Muscle of back (tissue), 13 donors: Measurements from ENCODE around the gene PRPSAP1. TPM values are rescaled to one million over a fixed set of nuclear protein-coding genes. Genes with fewer than 3 reads are reported as not detected.

Experiments used
- DNase-seq, 3 donors: peaks; one replicate each; pipeline versions ENCODE4 v3.0.0 to v3.0.0-alpha.2; 2013
- long read RNA-seq, 9 donors: transcript quantifications; one replicate each; lab custom pipeline, GENCODE V29; 2026
- polyA plus RNA-seq, 10 donors: library from polyadenylated mRNA; unstranded; fragments of 120-200 nt; gene quantifications; one replicate each; pipeline ENCODE4 v1.2.1, GENCODE V29; 2013; ENCODE audit not compliant: insufficient read length in 10 of 10

PRPSAP1 gene, protein sequence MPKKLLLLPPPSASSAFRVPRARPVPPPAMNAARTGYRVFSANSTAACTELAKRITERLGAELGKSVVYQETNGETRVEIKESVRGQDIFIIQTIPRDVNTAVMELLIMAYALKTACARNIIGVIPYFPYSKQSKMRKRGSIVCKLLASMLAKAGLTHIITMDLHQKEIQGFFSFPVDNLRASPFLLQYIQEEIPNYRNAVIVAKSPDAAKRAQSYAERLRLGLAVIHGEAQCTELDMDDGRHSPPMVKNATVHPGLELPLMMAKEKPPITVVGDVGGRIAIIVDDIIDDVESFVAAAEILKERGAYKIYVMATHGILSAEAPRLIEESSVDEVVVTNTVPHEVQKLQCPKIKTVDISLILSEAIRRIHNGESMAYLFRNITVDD
- polyA plus RNA-seq: 10 to 100 TPM; 29.0 to 51.6 (median 36.0) TPM
- long read RNA-seq, donor 1, transcript PRPSAP1-206 (10 exons, 3,660 nt): major isoform, 10 of 11 reads
- long read RNA-seq, donor 1, partial matches to known transcripts: 0 of 11 reads
- long read RNA-seq, donor 1, other reads (novel, unspliced or antisense): 0 of 11 reads
- long read RNA-seq, donor 2, partial matches to known transcripts: 0 of 4 reads
- long read RNA-seq, donor 2, other reads (novel, unspliced or antisense): 0 of 4 reads
- long read RNA-seq, donor 3: 0 reads
- long read RNA-seq, donor 4, partial matches to known transcripts: 0 of 4 reads
- long read RNA-seq, donor 4, other reads (novel, unspliced or antisense): 0 of 4 reads
- long read RNA-seq, donor 5, transcript PRPSAP1-206 (10 exons, 3,660 nt): major isoform, 7 of 8 reads
- long read RNA-seq, donor 5, partial matches to known transcripts: 0 of 8 reads
- long read RNA-seq, donor 5, other reads (novel, unspliced or antisense): 0 of 8 reads
- long read RNA-seq, donor 6, transcript PRPSAP1-206 (10 exons, 3,660 nt): major isoform, 5 of 5 reads
- long read RNA-seq, donor 6, partial matches to known transcripts: 0 of 5 reads
- long read RNA-seq, donor 6, other reads (novel, unspliced or antisense): 0 of 5 reads
- long read RNA-seq, donor 7, transcript PRPSAP1-206 (10 exons, 3,660 nt): major isoform, 6 of 9 reads
- long read RNA-seq, donor 7, partial matches to known transcripts: 0 of 9 reads
- long read RNA-seq, donor 7, other reads (novel, unspliced or antisense): 0 of 9 reads
- long read RNA-seq, donor 8, partial matches to known transcripts: 0 of 4 reads
- long read RNA-seq, donor 8, other reads (novel, unspliced or antisense): 0 of 4 reads
- long read RNA-seq, donor 9, partial matches to known transcripts: 0 of 1 reads
- long read RNA-seq, donor 9, other reads (novel, unspliced or antisense): 0 of 1 reads

DNA sequence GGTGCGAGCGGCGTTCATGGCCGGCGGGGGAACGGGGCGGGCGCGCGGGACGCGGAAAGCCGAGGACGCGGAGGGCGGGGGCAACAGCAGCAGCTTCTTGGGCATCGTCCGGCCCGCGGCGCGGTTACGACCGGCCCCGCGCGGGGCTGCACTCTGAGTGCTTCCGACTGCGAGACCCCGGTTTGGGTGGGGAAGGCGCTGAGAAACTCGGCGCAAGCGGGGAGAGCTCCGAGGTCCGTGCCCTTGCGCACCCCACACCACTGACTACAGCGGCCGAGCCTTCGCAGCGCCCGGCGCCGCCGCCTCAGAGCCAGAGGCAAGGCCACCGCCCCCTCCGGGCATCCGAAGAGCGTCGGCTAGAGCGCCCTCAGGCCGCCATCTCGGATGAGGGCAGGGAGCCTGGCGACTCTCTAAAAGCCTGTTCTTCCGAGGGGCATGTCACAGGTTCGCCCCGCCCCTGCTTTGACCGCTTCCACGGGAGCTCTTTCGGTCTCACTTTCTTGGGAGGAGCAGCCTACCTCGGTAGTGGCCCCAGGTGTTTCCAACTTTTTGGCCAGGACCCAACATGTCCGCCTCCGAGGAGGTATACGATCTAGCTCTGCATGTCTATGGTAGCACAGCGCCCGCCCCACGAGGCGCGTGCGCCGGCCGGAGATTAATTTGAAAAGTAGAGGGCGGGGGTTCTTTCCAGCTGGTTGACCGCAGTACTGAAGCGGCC, at the start of gene PRPSAP1:
Gene PRPSAP1 (minus strand): TSS at position 318 of the 718 bp plus-strand sequence. CDS start 213 bp downstream, at position 105.
- peak; percentile 91 to 99 (median 93) for DNase-seq

DNA sequence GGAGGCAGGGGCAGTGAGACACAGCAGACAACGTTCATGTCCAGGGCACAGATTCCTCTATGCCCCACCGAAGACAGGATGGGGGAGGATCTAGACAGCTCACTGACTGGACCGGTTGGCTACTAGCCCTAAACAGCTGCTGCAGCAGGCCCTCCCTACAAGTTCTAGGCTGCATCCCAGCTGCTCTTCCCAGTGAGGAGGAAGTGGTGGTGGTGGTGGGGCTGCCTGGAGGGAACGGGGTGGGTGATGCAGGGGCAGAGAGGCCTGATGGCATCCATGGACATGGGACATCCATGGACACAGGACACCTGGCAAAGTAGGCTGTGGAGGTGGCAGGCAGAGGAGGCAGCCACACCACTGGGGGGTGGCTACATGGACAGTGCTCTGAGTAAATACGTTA, 49.0 kb upstream of the PRPSAP1 start:
- DNase-seq: no peak

DNA sequence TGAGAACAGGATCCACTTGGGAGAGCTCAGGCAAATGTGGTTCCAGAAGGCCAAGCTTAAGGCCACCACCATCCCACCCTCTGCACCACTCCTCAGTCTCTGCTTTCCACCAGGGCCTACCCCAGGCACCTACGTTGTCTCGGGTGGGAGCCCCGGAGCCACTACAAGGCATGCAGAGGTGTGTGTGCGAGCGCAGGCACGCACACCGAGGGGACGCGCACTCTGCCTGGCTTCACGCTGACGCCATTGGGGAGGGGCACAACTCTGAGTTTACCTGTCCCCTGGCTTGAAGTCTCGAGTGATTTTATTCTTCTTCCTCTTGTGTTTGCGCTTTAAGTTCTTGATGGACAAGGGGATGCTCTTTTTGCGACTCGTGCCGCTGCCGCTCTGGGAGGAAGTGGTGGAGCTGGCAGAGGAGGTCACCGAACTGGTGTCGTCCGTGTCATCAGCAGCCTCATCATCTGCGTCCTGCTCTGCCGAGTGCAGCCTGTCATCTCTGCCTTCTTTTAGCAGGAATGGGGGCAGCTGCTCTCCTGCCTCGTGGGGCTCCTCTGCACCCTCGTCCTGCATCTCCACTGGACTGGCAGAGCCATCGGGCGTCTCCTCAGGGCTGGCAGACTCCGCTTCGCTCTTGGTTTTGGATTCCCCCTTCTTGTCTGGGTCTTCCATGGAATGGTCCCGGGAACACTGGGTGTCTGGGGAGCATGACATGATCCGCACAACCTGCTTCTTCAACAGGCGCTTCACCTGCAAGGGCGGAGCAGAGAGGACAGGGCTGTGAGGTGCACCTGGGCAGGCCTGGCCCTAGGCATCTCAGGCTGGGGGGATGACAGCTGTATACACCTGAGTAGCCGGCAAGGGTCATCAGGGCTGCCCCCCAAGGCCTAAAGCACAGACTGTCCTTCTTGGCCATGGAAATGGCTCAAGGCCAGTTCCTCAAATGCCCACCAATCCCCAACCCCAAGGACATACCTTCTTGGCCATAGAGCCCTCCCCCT, 45.8 kb upstream of the PRPSAP1 start:
- DNase-seq: no peak

DNA sequence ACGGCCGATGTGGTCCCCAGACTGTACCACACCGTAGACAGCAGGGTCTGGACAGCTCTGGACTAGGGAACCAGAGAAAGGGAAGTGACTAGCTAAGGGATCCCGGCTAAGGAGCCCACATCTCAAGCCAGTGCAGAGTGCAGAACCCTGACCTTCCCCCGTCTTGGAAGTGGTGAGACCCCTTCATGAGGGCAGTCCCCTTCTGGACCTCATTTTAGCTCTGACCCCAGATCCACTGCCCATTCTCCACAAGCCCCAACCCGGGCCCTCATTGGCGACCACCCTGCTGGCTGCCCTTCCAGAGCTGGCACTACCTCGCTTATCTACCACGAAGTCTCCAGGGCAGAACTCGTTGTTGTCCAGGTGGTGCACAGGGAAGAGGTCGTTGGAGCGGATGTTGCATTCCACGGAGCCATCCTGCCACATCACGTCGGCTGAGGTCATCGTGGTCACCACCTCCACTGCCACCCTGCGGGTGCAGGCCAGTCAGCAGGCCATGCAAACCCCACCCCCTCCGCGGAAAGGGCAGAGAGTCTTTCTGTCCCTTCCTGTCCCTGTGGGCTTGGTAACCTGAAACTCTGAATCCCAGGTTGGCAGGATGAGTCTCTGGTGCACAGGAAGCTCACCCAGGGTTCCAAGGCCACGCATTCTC, 44.9 kb upstream of the PRPSAP1 start:
- no peak for DNase-seq

DNA sequence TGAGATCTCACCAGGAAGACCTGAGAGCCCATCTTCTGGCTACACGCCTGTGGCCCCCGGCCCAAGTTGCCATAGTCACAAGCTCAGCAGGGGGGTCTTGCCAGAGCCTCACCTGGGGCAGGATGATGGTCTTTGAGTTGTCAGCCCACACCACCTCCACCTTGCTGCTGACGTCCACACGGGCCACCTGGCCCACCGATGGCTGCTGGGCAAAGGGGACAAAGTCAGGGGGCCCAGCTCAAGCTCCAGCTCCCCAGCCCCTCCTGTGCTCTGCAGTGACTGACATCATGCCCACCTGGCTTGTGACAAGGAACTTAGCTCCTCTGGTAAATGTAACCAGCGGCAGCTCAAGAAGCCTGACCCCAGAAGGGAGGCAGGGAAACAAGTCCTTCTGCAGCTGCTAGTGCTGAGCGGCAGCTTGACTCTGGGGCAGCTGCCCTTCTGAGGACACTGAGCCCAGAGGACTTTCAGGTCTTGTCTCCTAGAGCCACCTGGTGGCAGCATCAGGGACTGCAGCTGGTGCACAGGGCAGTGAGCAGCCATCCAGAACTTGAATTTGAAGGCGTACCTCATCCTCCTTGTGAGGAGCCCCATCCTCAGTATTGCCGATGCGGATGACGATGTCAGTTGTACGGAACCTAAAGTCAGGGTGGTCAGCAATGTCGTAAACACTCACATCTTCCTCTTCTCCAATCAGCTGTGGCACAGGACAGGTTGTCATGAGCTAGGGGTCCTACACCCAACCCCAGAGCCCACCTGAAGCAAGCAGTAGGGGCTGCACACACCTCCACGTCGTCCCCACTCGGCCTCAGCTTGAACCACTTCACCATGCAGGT, 44.2 kb upstream of the PRPSAP1 start:
- DNase-seq: peak; percentile 79 to 90 (median 88)

DNA sequence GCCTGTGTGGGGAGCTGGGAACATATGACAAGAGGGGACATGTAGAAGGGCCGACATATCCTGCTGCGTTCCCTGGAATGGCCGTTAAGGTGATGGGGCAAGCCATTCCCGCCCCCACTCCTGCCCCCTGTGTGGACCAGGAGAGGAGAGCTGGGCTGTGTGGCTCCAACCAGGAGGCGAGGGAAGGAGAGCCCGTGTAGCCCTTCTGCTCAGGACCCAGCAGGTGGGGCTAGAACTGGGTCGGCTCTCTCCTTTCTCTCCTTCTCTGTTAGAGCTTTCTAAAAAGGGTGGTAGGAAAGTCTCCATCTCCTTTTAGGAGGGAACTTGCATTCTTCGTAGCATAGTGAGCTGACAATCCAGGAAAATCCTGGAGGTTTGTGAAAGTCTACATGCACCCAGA, 43.5 kb upstream of the PRPSAP1 start:
- DNase-seq: no peak

DNA sequence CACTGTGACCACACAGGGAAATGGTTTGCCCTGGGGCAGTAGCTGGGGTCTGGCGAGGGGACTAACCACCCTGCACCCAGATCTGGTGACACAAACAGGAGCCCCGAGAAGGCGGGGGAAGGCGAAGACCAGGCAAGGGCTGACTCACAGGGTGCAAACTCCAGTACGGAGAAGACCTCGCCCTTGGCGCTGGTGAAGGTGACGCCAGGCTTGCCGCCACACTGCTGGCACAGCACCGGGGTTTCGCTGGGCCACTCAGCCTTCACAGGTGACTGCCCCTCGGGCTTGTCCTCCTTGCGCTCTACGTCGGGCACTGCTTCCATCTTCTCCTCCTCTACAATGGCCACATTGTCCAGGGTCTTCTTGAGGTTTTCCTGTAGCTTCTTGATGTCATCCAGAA, 42.3 kb upstream of the PRPSAP1 start:
- no peak for DNase-seq

DNA sequence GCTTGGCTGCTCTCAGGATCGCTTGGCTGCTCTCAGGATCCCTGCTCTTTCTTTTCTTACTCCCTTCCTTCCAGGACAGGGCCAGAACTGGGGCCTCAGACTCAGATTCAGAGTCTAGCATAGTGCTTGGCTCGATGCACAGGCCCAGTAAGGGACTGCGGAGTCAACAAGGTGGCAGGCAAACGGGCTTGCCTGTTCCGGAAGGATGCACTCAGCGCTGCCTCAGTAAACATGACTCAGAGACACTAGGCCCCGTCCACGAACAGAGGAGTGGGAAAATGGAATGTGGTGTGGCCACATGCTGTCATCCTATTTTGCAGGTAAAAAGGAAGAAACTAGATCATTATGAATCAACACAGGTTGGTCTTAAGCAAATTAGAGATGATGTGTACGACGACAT, 40.5 kb upstream of the PRPSAP1 start:
- DNase-seq: no peak

DNA sequence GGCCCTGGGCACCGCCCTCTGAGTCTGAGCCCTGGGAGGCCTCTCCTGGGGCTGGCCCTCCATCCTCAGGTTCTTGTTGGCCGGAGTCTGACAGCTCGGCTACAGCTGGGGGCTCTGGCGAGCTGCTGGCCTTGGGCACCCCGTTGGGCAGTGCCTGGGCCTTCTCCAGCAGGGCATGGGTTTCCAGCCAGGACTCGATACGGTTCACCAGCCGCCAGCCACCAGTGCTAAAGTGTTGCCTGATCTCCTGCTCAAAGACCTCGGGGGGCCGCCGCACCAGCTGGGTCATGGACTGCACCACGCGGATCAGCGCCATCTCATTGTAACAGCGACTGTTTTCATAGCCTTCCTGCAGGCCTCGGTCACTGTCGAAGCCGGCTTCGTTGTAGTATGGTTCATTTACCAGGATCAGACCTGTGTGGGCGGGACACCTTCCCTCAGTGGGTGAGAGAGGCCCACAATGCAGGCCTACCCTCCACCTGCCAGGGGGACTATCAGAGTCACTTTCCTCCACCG, 37.5 kb upstream of the PRPSAP1 start:
- no peak for DNase-seq

DNA sequence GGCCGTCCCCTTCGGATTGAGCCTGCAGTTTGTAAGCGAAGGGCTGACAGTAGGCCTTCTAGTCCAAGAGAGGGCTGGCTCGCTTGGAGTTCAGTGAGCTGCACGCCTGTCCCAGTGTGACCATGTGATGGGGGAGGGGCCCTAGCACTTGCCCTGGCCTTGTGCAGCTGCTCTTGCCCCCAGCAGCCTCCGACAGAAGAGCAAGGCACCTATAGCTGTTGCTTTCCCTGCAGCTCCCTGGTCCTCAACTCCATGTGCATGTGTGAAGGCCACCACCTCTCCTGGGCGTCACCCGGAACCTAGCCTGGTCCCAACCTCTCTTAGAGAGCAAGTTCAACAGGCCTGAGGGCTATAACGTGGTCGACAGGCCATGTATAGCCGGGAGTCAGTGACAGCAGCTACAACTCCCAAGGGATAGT, 36.3 kb upstream of the PRPSAP1 start:
- DNase-seq: no peak

DNA sequence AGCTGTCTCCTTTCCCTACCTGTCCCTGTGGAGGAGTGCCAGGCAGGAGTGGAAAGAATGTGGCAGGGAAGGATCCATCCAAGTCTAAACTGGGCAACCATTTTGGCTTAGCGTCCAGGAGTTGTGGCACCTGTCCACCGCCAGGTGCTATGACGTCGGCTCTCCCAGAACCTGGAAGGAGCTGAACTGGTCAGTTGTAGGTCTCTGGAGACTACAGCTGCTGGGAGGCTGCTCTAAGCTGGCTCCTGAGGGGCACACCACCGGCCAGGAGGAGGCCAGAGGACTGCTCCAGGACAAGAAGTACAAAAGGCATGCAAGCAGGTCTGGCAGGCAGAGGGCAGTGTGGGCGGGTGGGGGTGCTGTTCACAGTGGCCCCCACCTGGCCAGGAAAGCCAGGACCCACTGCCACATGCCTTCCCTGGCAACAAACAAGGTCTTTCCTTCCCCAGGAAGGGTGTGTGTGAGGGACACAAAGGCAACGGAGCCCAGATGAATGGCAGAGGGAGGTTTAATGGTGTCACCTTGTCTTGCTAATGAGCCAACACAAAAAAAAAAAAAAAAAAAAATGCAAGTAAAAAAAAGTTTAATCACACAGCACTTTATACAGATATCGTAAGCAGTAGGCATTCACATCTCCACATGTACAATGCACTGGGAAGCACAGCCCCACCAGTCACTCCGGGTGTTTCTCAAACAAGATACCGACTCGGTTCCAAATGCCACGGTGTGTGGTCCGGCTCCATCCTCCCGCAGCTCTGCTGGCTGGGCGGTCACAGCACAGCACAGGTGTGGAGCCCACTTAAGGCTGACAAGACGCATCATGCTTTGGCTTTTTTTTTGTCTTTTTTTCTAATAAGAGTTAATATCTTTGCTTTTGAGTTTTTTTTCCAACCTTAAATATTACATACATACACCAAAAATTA, 35.5 kb upstream of the PRPSAP1 start:
- DNase-seq: no peak

DNA sequence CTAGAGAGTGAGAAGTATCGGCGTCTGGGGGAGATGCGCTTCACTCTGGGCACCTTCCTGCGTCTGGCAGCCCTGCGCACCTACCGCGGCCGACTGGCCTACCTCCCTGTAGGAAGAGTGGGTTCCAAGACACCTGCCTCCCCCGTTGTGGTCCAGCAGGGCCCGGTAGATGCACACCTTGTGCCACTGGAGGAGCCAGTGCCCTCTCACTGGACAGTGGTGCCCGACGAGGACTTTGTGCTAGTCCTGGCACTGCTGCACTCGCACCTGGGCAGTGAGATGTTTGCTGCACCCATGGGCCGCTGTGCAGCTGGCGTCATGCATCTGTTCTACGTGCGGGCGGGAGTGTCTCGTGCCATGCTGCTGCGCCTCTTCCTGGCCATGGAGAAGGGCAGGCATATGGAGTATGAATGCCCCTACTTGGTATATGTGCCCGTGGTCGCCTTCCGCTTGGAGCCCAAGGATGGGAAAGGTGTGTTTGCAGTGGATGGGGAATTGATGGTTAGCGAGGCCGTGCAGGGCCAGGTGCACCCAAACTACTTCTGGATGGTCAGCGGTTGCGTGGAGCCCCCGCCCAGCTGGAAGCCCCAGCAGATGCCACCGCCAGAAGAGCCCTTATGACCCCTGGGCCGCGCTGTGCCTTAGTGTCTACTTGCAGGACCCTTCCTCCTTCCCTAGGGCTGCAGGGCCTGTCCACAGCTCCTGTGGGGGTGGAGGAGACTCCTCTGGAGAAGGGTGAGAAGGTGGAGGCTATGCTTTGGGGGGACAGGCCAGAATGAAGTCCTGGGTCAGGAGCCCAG, 33.5 kb upstream of the PRPSAP1 start:
- no peak for DNase-seq

DNA sequence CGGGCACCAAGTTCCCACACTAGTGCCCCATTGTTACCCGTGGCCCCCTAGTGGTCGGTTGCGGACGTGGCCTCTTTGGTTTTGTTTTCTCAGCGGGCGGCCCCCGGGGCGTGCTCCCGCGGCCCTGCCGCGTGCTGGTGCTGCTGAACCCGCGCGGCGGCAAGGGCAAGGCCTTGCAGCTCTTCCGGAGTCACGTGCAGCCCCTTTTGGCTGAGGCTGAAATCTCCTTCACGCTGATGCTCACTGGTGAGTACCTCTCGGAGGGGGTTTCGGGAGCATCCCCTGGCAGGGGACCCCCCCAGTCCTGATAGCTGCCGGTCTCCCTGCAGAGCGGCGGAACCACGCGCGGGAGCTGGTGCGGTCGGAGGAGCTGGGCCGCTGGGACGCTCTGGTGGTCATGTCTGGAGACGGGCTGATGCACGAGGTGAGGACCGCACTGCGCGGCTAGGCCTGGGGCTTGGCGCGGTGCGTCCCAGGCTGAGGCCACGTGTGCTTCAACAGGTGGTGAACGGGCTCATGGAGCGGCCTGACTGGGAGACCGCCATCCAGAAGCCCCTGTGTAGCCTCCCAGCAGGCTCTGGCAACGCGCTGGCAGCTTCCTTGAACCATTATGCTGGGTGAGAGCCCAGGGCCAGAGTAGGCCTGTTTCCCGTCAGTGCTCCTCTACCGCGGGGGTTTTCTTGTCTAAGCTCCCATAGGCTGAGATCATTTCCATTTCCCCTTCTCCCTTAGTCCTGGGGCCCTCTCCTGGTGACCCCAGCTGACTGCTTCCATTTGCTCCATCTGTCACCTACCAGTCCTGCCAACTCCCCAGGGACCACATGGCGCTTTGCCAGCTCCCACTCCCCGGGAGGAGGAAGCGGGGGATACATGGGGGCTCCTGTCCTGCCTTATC, 32.4 kb upstream of the PRPSAP1 start:
- peak in 2 of 3 donors; percentile 59 to 76 for DNase-seq

DNA sequence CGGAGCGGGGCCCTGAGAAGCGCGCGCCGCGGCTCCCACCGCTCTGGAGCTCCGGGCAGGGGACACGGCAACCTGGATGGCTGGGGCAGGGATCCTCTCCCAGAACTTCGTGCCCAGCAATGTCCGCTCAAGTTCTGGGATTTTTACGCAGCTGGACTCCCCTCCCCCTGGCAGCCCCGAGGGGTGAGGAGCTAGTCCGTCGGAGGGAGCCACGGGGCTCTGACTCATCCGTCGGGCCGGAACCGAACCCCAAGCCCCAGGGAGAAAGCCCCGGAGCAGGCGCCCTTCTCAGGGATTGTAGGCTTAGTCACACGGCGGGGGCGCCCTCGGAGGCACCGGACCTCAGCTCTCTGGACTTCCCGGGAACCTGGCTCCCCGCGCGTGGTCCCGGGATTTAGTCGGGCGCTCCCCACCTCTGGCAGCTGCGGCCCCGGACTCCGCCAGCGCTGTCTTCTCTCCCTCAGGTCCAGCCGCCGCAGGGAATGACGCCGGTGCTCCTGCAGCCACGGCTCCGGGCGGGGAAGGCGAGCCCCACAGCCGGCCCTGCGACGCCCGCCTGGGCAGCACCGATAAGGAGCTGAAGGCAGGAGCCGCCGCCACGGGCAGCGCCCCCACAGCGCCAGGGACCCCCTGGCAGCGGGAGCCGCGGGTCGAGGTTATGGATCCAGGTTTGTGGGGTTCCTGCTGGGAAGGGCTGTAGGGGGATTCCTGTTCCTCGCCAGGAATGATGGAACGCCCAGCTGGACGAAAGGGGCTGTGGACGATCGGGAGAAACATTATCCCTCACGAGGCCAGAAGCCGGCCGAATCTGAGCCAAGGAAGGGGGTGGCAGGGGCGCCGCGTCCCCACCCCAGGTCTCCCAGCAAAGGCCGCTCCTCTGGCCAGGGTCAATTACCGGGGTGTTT, 31.5 kb upstream of the PRPSAP1 start:
- no peak for DNase-seq
